HCT116 (cell line): ENCODE results near the gene RADIL. TPM values are rescaled to one million over a fixed set of nuclear protein-coding genes. Genes with fewer than 3 reads are reported as not detected.

Source experiments
- ATAC-seq: fragments of 200-7000 bp; cut with Tn5 transposase; 2 replicates; pipeline ENCODE4 v1.9.1; 2020; ENCODE audit warnings: mild to moderate bottlenecking, moderate library complexity
- BruUV-seq: library from RNA; stranded (reverse); fragments of 400-500 nt; replicated peaks from 2 replicates; lab custom pipeline; 2021; lab: Mats Ljungman, UMichigan
- CTCF ChIA-PET: fragments of 300-600 bp; sonication (Branson Sonifier 250); formaldehyde crosslinking; loops from one replicate; lab custom pipeline; 2021; ENCODE audit warnings: antibody characterized with exemption; lab: Charles Lee
- POLR2A ChIA-PET: fragments of 300-600, 350-600 bp; sonication (Branson Sonifier 250); formaldehyde crosslinking; loops from one replicate; lab custom pipeline; 2021; ENCODE audit warnings: antibody characterized with exemption; lab: Charles Lee
- RAD21 ChIA-PET, 2 experiments: fragments of 300-600 bp; sonication (Branson Sonifier 250); formaldehyde crosslinking; loops; one replicate each; lab custom pipeline; 2023; ENCODE audit warnings: low total read pairs in 2 of 2; ENCODE audit not compliant: uncharacterized antibody in 2 of 2, unreplicated experiment in 2 of 2, low non-redundant PET in 1 of 2; lab: Charles Lee
- DNase-seq: peaks from one replicate; pipeline ENCODE4 v3.0.0-alpha.2; 2010; ENCODE audit warnings: low read depth, low spot score
- H2AFZ ChIP-seq: fragments of 200-600 bp; shearing (Covaris generic), sonication (generic); 2 replicates; pipeline ENCODE4 v1.6.1; 2017; ENCODE audit warnings: low read depth, mixed run types, mixed read lengths, antibody characterized with exemption, low read length; ENCODE audit not compliant: poor library complexity, severe bottlenecking
- H3K27ac ChIP-seq: 2 replicates; pipeline ENCODE4 v1.5.1; 2012; ENCODE audit warnings: low read depth, low read length
- H3K27me3 ChIP-seq: fragments of 200-600 bp; sonication (generic); 2 replicates; pipeline ENCODE4 v1.6.1; 2016; ENCODE audit warnings: mixed run types, low read length, mixed read lengths; ENCODE audit not compliant: insufficient read depth
- H3K36me3 ChIP-seq, 2 experiments: fragments of 200-500 bp in 1 of 2; fragments of 200-600 bp in 1 of 2; sonication (Bioruptor generic) in 1 of 2; sonication (generic) in 1 of 2; 2 replicates each; pipeline versions ENCODE4 v1.5.1 to v1.6.1; 2014 to 2016; ENCODE audit warnings: low read length in 2 of 2, inconsistent platforms in 1 of 2, mixed read lengths in 1 of 2, mixed run types in 1 of 2; ENCODE audit not compliant: insufficient read depth in 2 of 2, control insufficient read depth in 1 of 2
- H3K4me1 ChIP-seq, 2 experiments: fragments of 200-600 bp in 1 of 2; sonication (generic) in 1 of 2; 2 replicates each; pipeline versions ENCODE4 v1.5.1 to v1.6.1; 2012 to 2017; ENCODE audit warnings: low read length in 2 of 2, inconsistent platforms in 1 of 2, mild to moderate bottlenecking in 1 of 2, mixed read lengths in 1 of 2, mixed run types in 1 of 2, moderate library complexity in 1 of 2; ENCODE audit not compliant: insufficient read depth in 2 of 2, control insufficient read depth in 1 of 2
- H3K4me2 ChIP-seq: fragments of 200-600 bp; sonication (generic); 2 replicates; pipeline ENCODE4 v1.6.1; 2017; ENCODE audit warnings: mixed run types, low read length, mixed read lengths
- H3K4me3 ChIP-seq, 2 experiments: fragments of 200-600 bp in 1 of 2; sonication (generic) in 1 of 2; replicated peaks in 1 of 2; 2 replicates each; pipeline ENCODE4 v1.5.1; 2011 to 2016; ENCODE audit warnings: low read length in 2 of 2, control low read depth in 1 of 2, low read depth in 1 of 2, mild to moderate bottlenecking in 1 of 2, mixed read lengths in 1 of 2, mixed run types in 1 of 2
- H3K79me2 ChIP-seq: fragments of 200-600 bp; sonication (generic); 2 replicates; pipeline ENCODE4 v1.6.1; 2017; ENCODE audit warnings: mild to moderate bottlenecking, mixed run types, low read length, moderate library complexity, mixed read lengths; ENCODE audit not compliant: insufficient read depth
- H3K9ac ChIP-seq: fragments of 200-600 bp; sonication (generic); 2 replicates; pipeline ENCODE4 v1.6.1; 2016; ENCODE audit warnings: low read length, mixed read lengths
- H3K9me2 ChIP-seq: fragments of 200-600 bp; sonication (generic), shearing (Covaris generic); 2 replicates; pipeline ENCODE4 v1.6.1; 2017; ENCODE audit warnings: mixed run types, mild to moderate bottlenecking, moderate library complexity; ENCODE audit not compliant: insufficient read depth
- H3K9me3 ChIP-seq, 2 experiments: fragments of 200-500 bp in 1 of 2; fragments of 200-600 bp in 1 of 2; sonication (Bioruptor generic) in 1 of 2; sonication (generic) in 1 of 2; 2 replicates each; pipeline ENCODE4 v1.6.1; 2014 to 2017; ENCODE audit warnings: low read length in 2 of 2, mixed read lengths in 2 of 2, inconsistent platforms in 1 of 2, low read depth in 1 of 2, mild to moderate bottlenecking in 1 of 2, mixed run types in 1 of 2, moderate library complexity in 1 of 2; ENCODE audit not compliant: control insufficient read depth in 1 of 2, insufficient read depth in 1 of 2
- H4K20me1 ChIP-seq: fragments of 200-600 bp; sonication (generic), shearing (Covaris generic); 2 replicates; pipeline ENCODE4 v1.6.1; 2017; ENCODE audit warnings: mixed run types, mild to moderate bottlenecking, moderate library complexity; ENCODE audit not compliant: insufficient read depth
- CBX3 ChIP-seq: IDR thresholded peaks from 2 replicates; pipeline ENCODE4 v1.6.1; 2012; ENCODE audit warnings: low read depth
- CEBPB ChIP-seq: IDR thresholded peaks from 2 replicates; pipeline ENCODE4 v1.6.1; 2012; ENCODE audit warnings: low read depth
- EGR1 ChIP-seq: IDR thresholded peaks from 2 replicates; pipeline ENCODE4 v1.6.1; 2012; ENCODE audit warnings: low read depth
- ELF1 ChIP-seq: IDR thresholded peaks from 2 replicates; pipeline ENCODE4 v1.6.1; 2012; ENCODE audit warnings: low read depth, borderline replicate concordance
- EZH2 ChIP-seq: fragments of 200-600 bp; sonication (generic); IDR thresholded peaks from 2 replicates; pipeline ENCODE4 v1.6.1; 2017; ENCODE audit warnings: antibody characterized with exemption, mixed run types
- EZH2phosphoT487 ChIP-seq: fragments of 200-600 bp; IDR thresholded peaks from 2 replicates; pipeline ENCODE4 v1.6.1; 2018; ENCODE audit warnings: antibody characterized with exemption, borderline replicate concordance
- FOSL1 ChIP-seq: IDR thresholded peaks from 2 replicates; pipeline ENCODE4 v1.6.1; 2012; ENCODE audit warnings: low read depth
- JUND ChIP-seq: IDR thresholded peaks from 2 replicates; pipeline ENCODE4 v1.6.1; 2012
- MAX ChIP-seq: IDR thresholded peaks from 2 replicates; pipeline ENCODE4 v1.6.1; 2012
- POLR2A ChIP-seq: IDR thresholded peaks from 2 replicates; pipeline ENCODE4 v1.7.0; 2011; ENCODE audit warnings: borderline replicate concordance; ENCODE audit not compliant: insufficient read depth, insufficient read length; ENCODE audit errors: extremely low read depth
- POLR2AphosphoS5 ChIP-seq: IDR thresholded peaks from 2 replicates; pipeline ENCODE4 v1.6.1; 2011; ENCODE audit warnings: mild to moderate bottlenecking, low read depth, low read length, moderate library complexity
- RAD21 ChIP-seq: IDR thresholded peaks from 2 replicates; pipeline ENCODE4 v1.6.1; 2012; ENCODE audit warnings: low read depth, mild to moderate bottlenecking
- SRF ChIP-seq: IDR thresholded peaks from 2 replicates; pipeline ENCODE4 v1.6.1; 2012; ENCODE audit warnings: low read depth
- ZNF274 ChIP-seq: fragments of 200-500 bp; sonication (Bioruptor generic); IDR thresholded peaks from 2 replicates; pipeline ENCODE4 v1.6.1; 2014; ENCODE audit warnings: mild to moderate bottlenecking, low read depth, low read length, inconsistent platforms
- intact Hi-C: fragments of 100-400 bp; cut with micrococcal nuclease; formaldehyde crosslinking; loops from 2 replicates; pipeline ENCODE4 v1.10.0; 2022
- total RNA-seq: library from RNA; stranded (reverse); gene quantifications from one replicate; pipeline ENCODE4 v1.2.1, GENCODE V29; 2021; ENCODE audit not compliant: unreplicated experiment
- TF ChIP-seq, protein P1 (sequence below): IDR thresholded peaks from 2 replicates; pipeline ENCODE4 v1.6.1; 2011; ENCODE audit warnings: mild to moderate bottlenecking, low read length, moderate library complexity; ENCODE audit not compliant: insufficient replicate concordance; ENCODE audit errors: extremely low read depth
- TF ChIP-seq, protein P2 (sequence below): IDR thresholded peaks from 2 replicates; pipeline ENCODE4 v1.6.1; 2012
- TF ChIP-seq, protein P3 (sequence below): IDR thresholded peaks from 2 replicates; pipeline ENCODE4 v1.6.1; 2012; ENCODE audit warnings: low read depth
- TF ChIP-seq, protein P4 (sequence below), 3 experiments: fragments of 200-600 bp in 1 of 3; sonication (generic) in 1 of 3; IDR thresholded peaks in 2 of 3; conservative IDR thresholded peaks in 1 of 3; 2 replicates each; pipeline ENCODE4 v1.5.1; 2012 to 2017; ENCODE audit warnings: low read depth in 2 of 3, low read length in 2 of 3, antibody characterized with exemption in 1 of 3, borderline replicate concordance in 1 of 3, control low read depth in 1 of 3, mild to moderate bottlenecking in 1 of 3, mixed read lengths in 1 of 3, mixed run types in 1 of 3, moderate library complexity in 1 of 3; ENCODE audit not compliant: insufficient read depth in 1 of 3

Gene RADIL
- total RNA-seq, 1 experiment from 2014 or later: 5.3 TPM

- no TSS peak for BruUV-seq
- no peaks in the 10 kb centered on the region for H3K9me2 ChIP-seq
- no peak for ATAC-seq
- ChIA-PET CTCF (interaction anchor here (1.7 kb wide), 1 partner anchor 122 kb away, joined by 6 read pairs; no protein-coding TSS in a partner anchor), POLR2A (no interaction called here), RAD21 (no interaction called here)
- peaks cover 20 to 24% of the 10 kb centered on the region in 2 experiments for H3K36me3 ChIP-seq
- H3K27me3 ChIP-seq: no peaks in the 10 kb centered on the region
- peaks cover 29% of the 10 kb centered on the region for H3K79me2 ChIP-seq
- no peak for DNase-seq
- TF ChIP-seq CBX3 (no peak), EZH2 (no peak), EGR1 (no peak), FOSL1 (no peak), EZH2phosphoT487 (no peak), CEBPB (no peak), SRF (no peak), RAD21 (no peak), POLR2A (no peak), JUND (no peak), MAX (no peak), POLR2AphosphoS5 (no peak), ZNF274 (no peak), ELF1 (no peak)
- TF ChIP-seq, protein P1, sequence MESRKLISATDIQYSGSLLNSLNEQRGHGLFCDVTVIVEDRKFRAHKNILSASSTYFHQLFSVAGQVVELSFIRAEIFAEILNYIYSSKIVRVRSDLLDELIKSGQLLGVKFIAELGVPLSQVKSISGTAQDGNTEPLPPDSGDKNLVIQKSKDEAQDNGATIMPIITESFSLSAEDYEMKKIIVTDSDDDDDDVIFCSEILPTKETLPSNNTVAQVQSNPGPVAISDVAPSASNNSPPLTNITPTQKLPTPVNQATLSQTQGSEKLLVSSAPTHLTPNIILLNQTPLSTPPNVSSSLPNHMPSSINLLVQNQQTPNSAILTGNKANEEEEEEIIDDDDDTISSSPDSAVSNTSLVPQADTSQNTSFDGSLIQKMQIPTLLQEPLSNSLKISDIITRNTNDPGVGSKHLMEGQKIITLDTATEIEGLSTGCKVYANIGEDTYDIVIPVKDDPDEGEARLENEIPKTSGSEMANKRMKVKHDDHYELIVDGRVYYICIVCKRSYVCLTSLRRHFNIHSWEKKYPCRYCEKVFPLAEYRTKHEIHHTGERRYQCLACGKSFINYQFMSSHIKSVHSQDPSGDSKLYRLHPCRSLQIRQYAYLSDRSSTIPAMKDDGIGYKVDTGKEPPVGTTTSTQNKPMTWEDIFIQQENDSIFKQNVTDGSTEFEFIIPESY: no peak
- TF ChIP-seq, protein P2, sequence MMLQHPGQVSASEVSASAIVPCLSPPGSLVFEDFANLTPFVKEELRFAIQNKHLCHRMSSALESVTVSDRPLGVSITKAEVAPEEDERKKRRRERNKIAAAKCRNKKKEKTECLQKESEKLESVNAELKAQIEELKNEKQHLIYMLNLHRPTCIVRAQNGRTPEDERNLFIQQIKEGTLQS: no peak
- TF ChIP-seq, protein P3, sequence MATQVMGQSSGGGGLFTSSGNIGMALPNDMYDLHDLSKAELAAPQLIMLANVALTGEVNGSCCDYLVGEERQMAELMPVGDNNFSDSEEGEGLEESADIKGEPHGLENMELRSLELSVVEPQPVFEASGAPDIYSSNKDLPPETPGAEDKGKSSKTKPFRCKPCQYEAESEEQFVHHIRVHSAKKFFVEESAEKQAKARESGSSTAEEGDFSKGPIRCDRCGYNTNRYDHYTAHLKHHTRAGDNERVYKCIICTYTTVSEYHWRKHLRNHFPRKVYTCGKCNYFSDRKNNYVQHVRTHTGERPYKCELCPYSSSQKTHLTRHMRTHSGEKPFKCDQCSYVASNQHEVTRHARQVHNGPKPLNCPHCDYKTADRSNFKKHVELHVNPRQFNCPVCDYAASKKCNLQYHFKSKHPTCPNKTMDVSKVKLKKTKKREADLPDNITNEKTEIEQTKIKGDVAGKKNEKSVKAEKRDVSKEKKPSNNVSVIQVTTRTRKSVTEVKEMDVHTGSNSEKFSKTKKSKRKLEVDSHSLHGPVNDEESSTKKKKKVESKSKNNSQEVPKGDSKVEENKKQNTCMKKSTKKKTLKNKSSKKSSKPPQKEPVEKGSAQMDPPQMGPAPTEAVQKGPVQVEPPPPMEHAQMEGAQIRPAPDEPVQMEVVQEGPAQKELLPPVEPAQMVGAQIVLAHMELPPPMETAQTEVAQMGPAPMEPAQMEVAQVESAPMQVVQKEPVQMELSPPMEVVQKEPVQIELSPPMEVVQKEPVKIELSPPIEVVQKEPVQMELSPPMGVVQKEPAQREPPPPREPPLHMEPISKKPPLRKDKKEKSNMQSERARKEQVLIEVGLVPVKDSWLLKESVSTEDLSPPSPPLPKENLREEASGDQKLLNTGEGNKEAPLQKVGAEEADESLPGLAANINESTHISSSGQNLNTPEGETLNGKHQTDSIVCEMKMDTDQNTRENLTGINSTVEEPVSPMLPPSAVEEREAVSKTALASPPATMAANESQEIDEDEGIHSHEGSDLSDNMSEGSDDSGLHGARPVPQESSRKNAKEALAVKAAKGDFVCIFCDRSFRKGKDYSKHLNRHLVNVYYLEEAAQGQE: no peak
- TF ChIP-seq, protein P4, sequence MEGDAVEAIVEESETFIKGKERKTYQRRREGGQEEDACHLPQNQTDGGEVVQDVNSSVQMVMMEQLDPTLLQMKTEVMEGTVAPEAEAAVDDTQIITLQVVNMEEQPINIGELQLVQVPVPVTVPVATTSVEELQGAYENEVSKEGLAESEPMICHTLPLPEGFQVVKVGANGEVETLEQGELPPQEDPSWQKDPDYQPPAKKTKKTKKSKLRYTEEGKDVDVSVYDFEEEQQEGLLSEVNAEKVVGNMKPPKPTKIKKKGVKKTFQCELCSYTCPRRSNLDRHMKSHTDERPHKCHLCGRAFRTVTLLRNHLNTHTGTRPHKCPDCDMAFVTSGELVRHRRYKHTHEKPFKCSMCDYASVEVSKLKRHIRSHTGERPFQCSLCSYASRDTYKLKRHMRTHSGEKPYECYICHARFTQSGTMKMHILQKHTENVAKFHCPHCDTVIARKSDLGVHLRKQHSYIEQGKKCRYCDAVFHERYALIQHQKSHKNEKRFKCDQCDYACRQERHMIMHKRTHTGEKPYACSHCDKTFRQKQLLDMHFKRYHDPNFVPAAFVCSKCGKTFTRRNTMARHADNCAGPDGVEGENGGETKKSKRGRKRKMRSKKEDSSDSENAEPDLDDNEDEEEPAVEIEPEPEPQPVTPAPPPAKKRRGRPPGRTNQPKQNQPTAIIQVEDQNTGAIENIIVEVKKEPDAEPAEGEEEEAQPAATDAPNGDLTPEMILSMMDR (IDR thresholded peaks at IDR 0.05 in 2 of 3, conservative IDR thresholded peaks at IDR 0.05 in 1 of 3; ENCODE audit: borderline replicate concordance in 1 of 3, insufficient read depth in 1 of 3, low read depth in 2 of 3, low read length in 2 of 3): no peak
- H3K4me3 ChIP-seq: no peak overlapping the region
- H3K4me1 ChIP-seq: peaks cover 0 to 9% of the 10 kb centered on the region in 2 experiments; a peak in 1 of 4 replicates
- no peaks in the 10 kb centered on the region for H3K9me3 ChIP-seq
- no peak overlapping the region for H3K27ac ChIP-seq
- no peaks in the 10 kb centered on the region for H4K20me1 ChIP-seq
- no peak overlapping the region for H2AFZ ChIP-seq
- no peak overlapping the region for H3K4me2 ChIP-seq
- intact Hi-C loops: loop anchor here (1.0 to 5.0 kb wide), 2 partner anchors 122 to 143 kb away; no protein-coding TSS in a partner anchor
- no peak overlapping the region for H3K9ac ChIP-seq
Measured at GRCh38 chr7:4754433-4755010, 129.0 kb downstream of the RADIL start.
